ENCODE data around the gene TAF4.

DNA sequence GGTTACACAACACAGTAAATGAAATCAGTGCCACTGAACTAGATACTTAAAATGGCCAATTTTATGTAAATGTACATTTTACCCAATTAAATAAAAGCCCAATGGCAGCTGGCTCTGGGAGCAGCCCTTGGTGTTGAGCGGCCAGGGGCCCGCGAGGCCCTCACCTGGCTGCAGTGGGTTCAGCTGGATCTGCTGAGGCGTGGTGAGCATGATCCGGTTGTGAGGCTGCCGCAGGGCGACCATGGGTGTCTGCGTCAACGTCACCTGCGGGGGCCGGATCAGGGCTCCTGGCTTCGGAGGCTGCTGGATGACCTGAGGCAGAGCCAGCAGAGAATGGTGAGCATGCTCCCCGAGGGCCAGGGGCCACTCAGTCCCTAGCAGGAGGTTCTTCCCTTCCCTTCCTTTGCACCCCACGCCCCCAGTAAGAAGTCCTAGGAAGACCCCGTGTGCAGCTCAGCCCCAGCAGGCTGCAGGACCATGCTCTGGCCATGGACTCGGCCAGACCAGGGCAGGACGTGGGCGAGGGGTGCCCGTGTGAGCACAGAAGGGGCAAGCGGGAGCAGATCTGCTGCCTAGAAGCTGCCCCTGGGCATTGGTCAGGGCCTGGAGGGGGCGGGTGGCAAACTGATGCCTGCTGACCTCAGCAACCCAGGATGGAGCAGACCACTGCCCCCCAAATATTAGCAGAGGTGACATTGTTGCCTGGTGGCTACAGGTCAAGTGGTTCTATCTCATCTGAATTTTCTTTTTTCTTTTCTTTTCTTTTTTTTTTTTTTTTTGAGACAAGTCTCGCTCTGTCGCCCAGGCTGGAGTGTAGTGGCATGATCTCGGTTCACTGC lies 61.9 kb downstream of the TAF4 start:
- TF ChIP-seq, protein P1, sequence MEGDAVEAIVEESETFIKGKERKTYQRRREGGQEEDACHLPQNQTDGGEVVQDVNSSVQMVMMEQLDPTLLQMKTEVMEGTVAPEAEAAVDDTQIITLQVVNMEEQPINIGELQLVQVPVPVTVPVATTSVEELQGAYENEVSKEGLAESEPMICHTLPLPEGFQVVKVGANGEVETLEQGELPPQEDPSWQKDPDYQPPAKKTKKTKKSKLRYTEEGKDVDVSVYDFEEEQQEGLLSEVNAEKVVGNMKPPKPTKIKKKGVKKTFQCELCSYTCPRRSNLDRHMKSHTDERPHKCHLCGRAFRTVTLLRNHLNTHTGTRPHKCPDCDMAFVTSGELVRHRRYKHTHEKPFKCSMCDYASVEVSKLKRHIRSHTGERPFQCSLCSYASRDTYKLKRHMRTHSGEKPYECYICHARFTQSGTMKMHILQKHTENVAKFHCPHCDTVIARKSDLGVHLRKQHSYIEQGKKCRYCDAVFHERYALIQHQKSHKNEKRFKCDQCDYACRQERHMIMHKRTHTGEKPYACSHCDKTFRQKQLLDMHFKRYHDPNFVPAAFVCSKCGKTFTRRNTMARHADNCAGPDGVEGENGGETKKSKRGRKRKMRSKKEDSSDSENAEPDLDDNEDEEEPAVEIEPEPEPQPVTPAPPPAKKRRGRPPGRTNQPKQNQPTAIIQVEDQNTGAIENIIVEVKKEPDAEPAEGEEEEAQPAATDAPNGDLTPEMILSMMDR (IDR thresholded peaks at IDR 0.05) = no peak
- TF ChIP-seq POLR2A (IDR thresholded peaks at IDR 0.05; ENCODE audit: low read depth) (no peak), POLR2AphosphoS5 (IDR thresholded peaks at IDR 0.05) (no peak), EP300 (IDR thresholded peaks at IDR 0.05) (no peak)
